K562 (cell line): Measurements from ENCODE around the gene GTF2H4. TPM values are rescaled to one million over a fixed set of nuclear protein-coding genes. Genes with fewer than 3 reads are reported as not detected.

ENCODE experiments used
- C11orf30 ChIP-seq: fragments of 450-650 bp; IDR thresholded peaks from 2 replicates; pipeline ENCODE4 v1.6.1; 2016; ENCODE audit warnings: low read depth, mild to moderate bottlenecking
- E2F6 ChIP-seq, 2 experiments: IDR thresholded peaks; 2 replicates each; pipeline ENCODE4 v1.6.1; 2011; ENCODE audit warnings: borderline replicate concordance in 1 of 2, control low read depth in 1 of 2, low read depth in 1 of 2, low read length in 1 of 2, mild to moderate bottlenecking in 1 of 2, mixed read lengths in 1 of 2, moderate library complexity in 1 of 2; ENCODE audit not compliant: insufficient read depth in 1 of 2, insufficient read length in 1 of 2, poor library complexity in 1 of 2, severe bottlenecking in 1 of 2; ENCODE audit errors: extremely low read depth in 1 of 2
- MAZ ChIP-seq, 2 experiments: fragments of 450-650 bp in 1 of 2; sonication (generic) in 1 of 2; formaldehyde crosslinking; IDR thresholded peaks in 1 of 2; conservative IDR thresholded peaks in 1 of 2; 2 replicates each; pipeline versions ENCODE4 v1.4.0 to v1.5.0; 2020; ENCODE audit warnings: mild to moderate bottlenecking in 1 of 2, missing genetic modification reagents in 1 of 2
- ZNF592 ChIP-seq: fragments of 450-650 bp; IDR thresholded peaks from 2 replicates; pipeline ENCODE4 v1.6.1; 2017; ENCODE audit warnings: antibody characterized with exemption, mild to moderate bottlenecking
- polyA plus RNA-seq, 8 experiments: library from polyadenylated mRNA; depleted of rRNA in 4 of 8; stranded (reverse) in 5 of 8; unstranded in 3 of 8; fragments of >200 nt; fragmentation: Nextera tagmentation in 2 of 8; fragmentation: Illumina TruSeq in 1 of 8; extraction: Ambion mirVana in 2 of 8; extraction: Trizol in 1 of 8; gene quantifications; 2 replicates each; pipeline versions ENCODE4 v1.2.1 to v1.2.3, GENCODE V29; 2011 to 2014; ENCODE audit warnings: inconsistent platforms in 1 of 8, missing spikeins in 1 of 8
- total RNA-seq, 7 experiments: library from RNA; depleted of rRNA in 6 of 7; stranded (reverse); fragments of >200 nt in 6 of 7; fragmentation: Illumina TruSeq in 2 of 7; extraction: Trizol in 2 of 7; gene quantifications; 2 replicates each; pipeline versions ENCODE4 v1.2.1 to v1.2.3, GENCODE V29; 2011 to 2021; ENCODE audit warnings: low replicate concordance in 1 of 7

The GTF2H4 gene
- total and polyA plus RNA-seq, 9 of the 15 experiments (the other 6 are each of a cell fraction or from before 2014, with no cell fraction given): 3.6 to 86.1 (median 39.6) TPM

GRCh38 chr6:30882759-30883684, 25.0 kb upstream of the GTF2H4 start (continued):
- TF ChIP-seq ZNF592 (0 out of 2 replicates have a peak, but pooled peaks have one; percentile 28), MAZ (CRISPR knock-in tag; conservative IDR thresholded peaks at IDR 0.05 in 1 of 2, IDR thresholded peaks at IDR 0.05 in 1 of 2) (0 out of 4 replicates have a peak, but pooled peaks of 1 of the 2 experiments have one; percentile 13), E2F6 (IDR thresholded peaks at IDR 0.05; ENCODE audit: borderline replicate concordance in 1 of 2, extremely low read depth in 1 of 2, insufficient read depth in 1 of 2, insufficient read length in 1 of 2, low read depth in 1 of 2, low read length in 1 of 2, poor library complexity in 1 of 2, severe bottlenecking in 1 of 2) (peak in 1 of 2 experiments; percentile 25), C11orf30 (peak; percentile 57; the same call in 1 of the 2 replicates)
